Measurements from ENCODE around the gene ANKRD33B. TPM values are rescaled to one million over a fixed set of nuclear protein-coding genes. Genes with fewer than 3 reads are reported as not detected.

The ANKRD33B gene
- total and polyA plus RNA-seq, 9 of the 15 experiments (the other 6 are each of a cell fraction or from before 2014, with no cell fraction given) = 0.10 to 1.7 (median 0.40) TPM

DNA sequence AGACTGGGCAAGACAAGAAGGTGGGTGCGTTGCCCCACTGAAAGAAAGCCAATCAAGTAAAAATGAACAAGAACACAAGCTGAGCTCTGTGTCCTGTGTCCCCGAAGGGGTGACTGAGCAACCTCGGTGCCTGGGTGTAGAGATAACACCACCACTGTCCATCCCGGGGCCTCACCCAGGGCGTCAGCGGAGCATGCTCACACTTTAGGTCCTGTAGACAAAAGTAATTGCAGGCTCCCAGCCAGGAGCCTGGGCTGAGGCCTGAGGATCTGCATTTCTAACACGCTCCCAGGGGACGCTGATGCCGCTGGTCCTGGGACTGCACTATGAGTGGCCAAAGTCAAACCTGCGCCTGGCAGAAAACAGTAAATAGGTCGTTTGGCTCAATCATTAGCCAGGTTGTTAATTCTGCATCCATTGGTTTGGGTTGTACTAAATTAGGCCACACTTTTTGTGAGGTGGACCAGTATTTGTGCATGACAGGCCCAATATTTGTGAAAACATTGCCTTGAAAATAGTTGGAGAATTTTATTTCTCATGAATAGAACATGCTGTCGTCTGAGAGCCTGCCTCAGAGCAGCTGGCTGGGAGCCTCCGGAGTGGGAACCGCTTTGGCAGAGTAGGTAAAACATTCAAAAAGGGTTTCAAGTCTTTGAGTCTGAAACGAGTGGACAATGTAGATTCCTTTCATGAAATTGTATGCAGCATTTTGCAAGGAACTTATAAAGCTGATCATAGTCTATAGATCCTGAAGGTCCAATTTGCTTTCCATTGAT lies 38.3 kb downstream of the ANKRD33B start (continued):
- TF ChIP-seq, protein P1, sequence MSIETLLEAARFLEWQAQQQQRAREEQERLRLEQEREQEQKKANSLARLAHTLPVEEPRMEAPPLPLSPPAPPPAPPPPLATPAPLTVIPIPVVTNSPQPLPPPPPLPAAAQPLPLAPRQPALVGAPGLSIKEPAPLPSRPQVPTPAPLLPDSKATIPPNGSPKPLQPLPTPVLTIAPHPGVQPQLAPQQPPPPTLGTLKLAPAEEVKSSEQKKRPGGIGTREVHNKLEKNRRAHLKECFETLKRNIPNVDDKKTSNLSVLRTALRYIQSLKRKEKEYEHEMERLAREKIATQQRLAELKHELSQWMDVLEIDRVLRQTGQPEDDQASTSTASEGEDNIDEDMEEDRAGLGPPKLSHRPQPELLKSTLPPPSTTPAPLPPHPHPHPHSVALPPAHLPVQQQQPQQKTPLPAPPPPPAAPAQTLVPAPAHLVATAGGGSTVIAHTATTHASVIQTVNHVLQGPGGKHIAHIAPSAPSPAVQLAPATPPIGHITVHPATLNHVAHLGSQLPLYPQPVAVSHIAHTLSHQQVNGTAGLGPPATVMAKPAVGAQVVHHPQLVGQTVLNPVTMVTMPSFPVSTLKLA (conservative IDR thresholded peaks at IDR 0.05) = peak in 1 of 2 experiments; percentile 53; a peak in 2 of 4 replicates
- TF ChIP-seq GATA2 (CRISPR knock-in tag; IDR thresholded peaks at IDR 0.05) (peak; percentile 87), ZBTB5 (IDR thresholded peaks at IDR 0.05) (no peak), ARID2 (IDR thresholded peaks at IDR 0.05) (no peak), DMBX1 (CRISPR knock-in tag; IDR thresholded peaks at IDR 0.05; ENCODE audit: borderline replicate concordance) (peak; percentile 59; the same call in 1 of the 2 replicates), ZNF133 (CRISPR knock-in tag; IDR thresholded peaks at IDR 0.05) (no peak), POLR2AphosphoS5 (IDR thresholded peaks at IDR 0.05; ENCODE audit: control insufficient read depth, insufficient read depth, low read depth, low read length) (peak; percentile 70; the same call in 1 of the 2 replicates), CSDE1 (IDR thresholded peaks at IDR 0.05) (no peak), POLR2H (tag; IDR thresholded peaks at IDR 0.05; ENCODE audit: low read depth) (no peak)
- TF ChIP-seq, protein P2, sequence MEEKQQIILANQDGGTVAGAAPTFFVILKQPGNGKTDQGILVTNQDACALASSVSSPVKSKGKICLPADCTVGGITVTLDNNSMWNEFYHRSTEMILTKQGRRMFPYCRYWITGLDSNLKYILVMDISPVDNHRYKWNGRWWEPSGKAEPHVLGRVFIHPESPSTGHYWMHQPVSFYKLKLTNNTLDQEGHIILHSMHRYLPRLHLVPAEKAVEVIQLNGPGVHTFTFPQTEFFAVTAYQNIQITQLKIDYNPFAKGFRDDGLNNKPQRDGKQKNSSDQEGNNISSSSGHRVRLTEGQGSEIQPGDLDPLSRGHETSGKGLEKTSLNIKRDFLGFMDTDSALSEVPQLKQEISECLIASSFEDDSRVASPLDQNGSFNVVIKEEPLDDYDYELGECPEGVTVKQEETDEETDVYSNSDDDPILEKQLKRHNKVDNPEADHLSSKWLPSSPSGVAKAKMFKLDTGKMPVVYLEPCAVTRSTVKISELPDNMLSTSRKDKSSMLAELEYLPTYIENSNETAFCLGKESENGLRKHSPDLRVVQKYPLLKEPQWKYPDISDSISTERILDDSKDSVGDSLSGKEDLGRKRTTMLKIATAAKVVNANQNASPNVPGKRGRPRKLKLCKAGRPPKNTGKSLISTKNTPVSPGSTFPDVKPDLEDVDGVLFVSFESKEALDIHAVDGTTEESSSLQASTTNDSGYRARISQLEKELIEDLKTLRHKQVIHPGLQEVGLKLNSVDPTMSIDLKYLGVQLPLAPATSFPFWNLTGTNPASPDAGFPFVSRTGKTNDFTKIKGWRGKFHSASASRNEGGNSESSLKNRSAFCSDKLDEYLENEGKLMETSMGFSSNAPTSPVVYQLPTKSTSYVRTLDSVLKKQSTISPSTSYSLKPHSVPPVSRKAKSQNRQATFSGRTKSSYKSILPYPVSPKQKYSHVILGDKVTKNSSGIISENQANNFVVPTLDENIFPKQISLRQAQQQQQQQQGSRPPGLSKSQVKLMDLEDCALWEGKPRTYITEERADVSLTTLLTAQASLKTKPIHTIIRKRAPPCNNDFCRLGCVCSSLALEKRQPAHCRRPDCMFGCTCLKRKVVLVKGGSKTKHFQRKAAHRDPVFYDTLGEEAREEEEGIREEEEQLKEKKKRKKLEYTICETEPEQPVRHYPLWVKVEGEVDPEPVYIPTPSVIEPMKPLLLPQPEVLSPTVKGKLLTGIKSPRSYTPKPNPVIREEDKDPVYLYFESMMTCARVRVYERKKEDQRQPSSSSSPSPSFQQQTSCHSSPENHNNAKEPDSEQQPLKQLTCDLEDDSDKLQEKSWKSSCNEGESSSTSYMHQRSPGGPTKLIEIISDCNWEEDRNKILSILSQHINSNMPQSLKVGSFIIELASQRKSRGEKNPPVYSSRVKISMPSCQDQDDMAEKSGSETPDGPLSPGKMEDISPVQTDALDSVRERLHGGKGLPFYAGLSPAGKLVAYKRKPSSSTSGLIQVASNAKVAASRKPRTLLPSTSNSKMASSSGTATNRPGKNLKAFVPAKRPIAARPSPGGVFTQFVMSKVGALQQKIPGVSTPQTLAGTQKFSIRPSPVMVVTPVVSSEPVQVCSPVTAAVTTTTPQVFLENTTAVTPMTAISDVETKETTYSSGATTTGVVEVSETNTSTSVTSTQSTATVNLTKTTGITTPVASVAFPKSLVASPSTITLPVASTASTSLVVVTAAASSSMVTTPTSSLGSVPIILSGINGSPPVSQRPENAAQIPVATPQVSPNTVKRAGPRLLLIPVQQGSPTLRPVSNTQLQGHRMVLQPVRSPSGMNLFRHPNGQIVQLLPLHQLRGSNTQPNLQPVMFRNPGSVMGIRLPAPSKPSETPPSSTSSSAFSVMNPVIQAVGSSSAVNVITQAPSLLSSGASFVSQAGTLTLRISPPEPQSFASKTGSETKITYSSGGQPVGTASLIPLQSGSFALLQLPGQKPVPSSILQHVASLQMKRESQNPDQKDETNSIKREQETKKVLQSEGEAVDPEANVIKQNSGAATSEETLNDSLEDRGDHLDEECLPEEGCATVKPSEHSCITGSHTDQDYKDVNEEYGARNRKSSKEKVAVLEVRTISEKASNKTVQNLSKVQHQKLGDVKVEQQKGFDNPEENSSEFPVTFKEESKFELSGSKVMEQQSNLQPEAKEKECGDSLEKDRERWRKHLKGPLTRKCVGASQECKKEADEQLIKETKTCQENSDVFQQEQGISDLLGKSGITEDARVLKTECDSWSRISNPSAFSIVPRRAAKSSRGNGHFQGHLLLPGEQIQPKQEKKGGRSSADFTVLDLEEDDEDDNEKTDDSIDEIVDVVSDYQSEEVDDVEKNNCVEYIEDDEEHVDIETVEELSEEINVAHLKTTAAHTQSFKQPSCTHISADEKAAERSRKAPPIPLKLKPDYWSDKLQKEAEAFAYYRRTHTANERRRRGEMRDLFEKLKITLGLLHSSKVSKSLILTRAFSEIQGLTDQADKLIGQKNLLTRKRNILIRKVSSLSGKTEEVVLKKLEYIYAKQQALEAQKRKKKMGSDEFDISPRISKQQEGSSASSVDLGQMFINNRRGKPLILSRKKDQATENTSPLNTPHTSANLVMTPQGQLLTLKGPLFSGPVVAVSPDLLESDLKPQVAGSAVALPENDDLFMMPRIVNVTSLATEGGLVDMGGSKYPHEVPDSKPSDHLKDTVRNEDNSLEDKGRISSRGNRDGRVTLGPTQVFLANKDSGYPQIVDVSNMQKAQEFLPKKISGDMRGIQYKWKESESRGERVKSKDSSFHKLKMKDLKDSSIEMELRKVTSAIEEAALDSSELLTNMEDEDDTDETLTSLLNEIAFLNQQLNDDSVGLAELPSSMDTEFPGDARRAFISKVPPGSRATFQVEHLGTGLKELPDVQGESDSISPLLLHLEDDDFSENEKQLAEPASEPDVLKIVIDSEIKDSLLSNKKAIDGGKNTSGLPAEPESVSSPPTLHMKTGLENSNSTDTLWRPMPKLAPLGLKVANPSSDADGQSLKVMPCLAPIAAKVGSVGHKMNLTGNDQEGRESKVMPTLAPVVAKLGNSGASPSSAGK (IDR thresholded peaks at IDR 0.05) = peak; percentile 53; the same call in 1 of the 2 replicates

Measured in K562 (cell line).